ENCODE results near the gene COL2A1.

Gene COL2A1

GRCh38 chr12:47950856-47951468, 53.3 kb downstream of the COL2A1 start:
- DNase-seq (ENCODE audit: low read depth) = no peak
- no peak overlapping the region for H3K4me3 ChIP-seq (ENCODE audit: low read depth, low read length)

GRCh38 chr12:47949441-47950341, 54.6 kb downstream of the COL2A1 start:
- H3K4me3 ChIP-seq (ENCODE audit: low read depth, low read length) = no peak overlapping the region
- DNase-seq (ENCODE audit: low read depth) = peak; percentile 83
- TF ChIP-seq, protein P1, sequence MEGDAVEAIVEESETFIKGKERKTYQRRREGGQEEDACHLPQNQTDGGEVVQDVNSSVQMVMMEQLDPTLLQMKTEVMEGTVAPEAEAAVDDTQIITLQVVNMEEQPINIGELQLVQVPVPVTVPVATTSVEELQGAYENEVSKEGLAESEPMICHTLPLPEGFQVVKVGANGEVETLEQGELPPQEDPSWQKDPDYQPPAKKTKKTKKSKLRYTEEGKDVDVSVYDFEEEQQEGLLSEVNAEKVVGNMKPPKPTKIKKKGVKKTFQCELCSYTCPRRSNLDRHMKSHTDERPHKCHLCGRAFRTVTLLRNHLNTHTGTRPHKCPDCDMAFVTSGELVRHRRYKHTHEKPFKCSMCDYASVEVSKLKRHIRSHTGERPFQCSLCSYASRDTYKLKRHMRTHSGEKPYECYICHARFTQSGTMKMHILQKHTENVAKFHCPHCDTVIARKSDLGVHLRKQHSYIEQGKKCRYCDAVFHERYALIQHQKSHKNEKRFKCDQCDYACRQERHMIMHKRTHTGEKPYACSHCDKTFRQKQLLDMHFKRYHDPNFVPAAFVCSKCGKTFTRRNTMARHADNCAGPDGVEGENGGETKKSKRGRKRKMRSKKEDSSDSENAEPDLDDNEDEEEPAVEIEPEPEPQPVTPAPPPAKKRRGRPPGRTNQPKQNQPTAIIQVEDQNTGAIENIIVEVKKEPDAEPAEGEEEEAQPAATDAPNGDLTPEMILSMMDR (conservative IDR thresholded peaks at IDR 0.05; ENCODE audit: low read depth, low read length) = peak; percentile 90

More at GRCh38 chr12:47950856-47951468, 53.3 kb downstream of the COL2A1 start:
- TF ChIP-seq, protein P1 (conservative IDR thresholded peaks at IDR 0.05; ENCODE audit: low read depth, low read length) = no peak

GRCh38 chr12:47947341-47947740, 56.9 kb downstream of the COL2A1 start:
- H3K4me3 ChIP-seq (ENCODE audit: low read depth, low read length) = no peak overlapping the region
- TF ChIP-seq, protein P1 (conservative IDR thresholded peaks at IDR 0.05; ENCODE audit: low read depth, low read length) = no peak
- DNase-seq (ENCODE audit: low read depth) = peak; percentile 13

DNA sequence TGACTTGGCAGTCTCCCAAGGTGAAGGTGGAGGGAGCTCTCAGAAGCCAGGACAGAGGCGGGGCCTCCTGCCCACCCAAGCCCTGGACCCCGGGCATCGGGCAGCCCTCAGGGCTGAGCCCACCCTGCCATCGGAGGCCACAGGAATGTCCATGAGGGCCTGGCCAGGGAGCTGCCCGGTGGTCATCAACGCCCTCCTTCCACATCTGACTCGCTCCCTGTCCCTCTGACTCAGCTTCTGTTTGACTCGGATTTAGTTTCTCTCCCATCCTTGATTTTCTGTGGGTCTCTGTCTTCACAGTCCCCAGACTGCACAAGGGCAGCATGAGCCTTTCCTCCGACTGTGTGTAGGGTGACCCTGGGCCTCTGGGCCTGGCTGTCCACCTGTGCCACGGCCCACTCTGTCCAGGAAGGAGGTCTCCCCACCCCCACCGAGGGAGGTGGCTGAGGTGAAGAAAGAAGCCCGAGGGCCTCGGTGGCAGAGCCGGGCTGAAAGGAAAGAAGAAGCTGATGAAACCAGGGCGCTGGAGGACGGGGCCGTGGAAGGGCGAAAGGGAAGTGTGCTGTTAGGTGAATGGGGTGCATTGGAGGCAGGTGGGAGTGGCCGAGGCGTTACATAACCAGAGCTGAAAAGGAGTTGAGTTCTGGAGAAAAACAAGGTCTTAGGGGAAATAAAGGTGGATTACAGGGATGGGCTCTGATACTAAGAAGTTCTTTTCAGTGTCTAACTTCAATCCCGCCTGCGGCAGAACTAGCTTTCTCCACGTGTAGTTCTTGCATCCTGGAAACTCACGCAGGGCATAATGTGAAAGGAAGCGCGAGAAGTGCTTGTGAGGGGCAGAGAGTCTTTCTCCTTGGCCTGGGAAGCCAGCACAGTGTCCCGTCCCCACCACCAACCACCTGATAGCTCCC, 57.6 kb downstream of the COL2A1 start:
- H3K4me3 ChIP-seq (ENCODE audit: low read depth, low read length) = no peak overlapping the region
- DNase-seq (ENCODE audit: low read depth) = peak; percentile 28
- TF ChIP-seq, protein P1 (conservative IDR thresholded peaks at IDR 0.05; ENCODE audit: low read depth, low read length) = no peak

GRCh38 chr12:47945341-47945728, 58.9 kb downstream of the COL2A1 start:
- no peak for DNase-seq (ENCODE audit: low read depth)
- no peak overlapping the region for H3K4me3 ChIP-seq (ENCODE audit: low read depth, low read length)
- TF ChIP-seq, protein P1 (conservative IDR thresholded peaks at IDR 0.05; ENCODE audit: low read depth, low read length) = no peak

DNA sequence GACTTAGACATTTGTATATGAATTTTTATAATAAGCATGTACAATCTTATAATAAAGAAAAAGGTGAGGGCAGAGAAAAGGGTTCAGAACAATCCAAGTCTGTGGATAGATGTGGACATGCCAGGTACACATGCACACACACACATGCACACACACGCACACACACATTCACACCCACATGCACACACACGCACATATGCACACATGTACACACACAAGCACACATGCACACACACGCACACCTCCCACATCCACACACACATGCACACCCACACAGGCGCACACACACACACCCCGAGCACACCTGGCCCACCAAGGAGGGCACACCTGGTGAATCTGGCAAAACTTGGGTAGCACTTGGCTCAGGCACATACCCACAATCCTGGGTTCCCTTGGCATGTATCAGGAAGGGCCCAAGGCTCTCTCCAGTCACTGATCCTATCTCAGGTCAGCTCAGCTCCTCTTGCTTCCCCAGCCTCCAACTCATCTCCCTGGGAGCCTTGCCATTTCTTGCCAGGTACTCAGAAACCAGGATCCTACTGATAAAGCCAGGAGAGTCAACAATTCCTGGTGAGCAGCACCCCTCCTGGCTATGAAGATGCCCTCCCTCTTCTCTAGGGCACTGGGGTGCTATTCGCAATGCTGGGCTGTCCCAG, 59.5 kb downstream of the COL2A1 start:
- DNase-seq (ENCODE audit: low read depth) = no peak
- H3K4me3 ChIP-seq (ENCODE audit: low read depth, low read length) = no peak overlapping the region
- TF ChIP-seq, protein P1 (conservative IDR thresholded peaks at IDR 0.05; ENCODE audit: low read depth, low read length) = no peak
